GM13976 (cell line): Measurements from ENCODE around the gene ELMOD1.

Experiments
- DNase-seq: peaks from one replicate; pipeline ENCODE4 v3.0.0; 2012; ENCODE audit warnings: low spot score
- CTCF ChIP-seq: IDR thresholded peaks from 2 replicates; pipeline ENCODE4 v1.5.1; 2012; ENCODE audit warnings: borderline replicate concordance, mild to moderate bottlenecking; ENCODE audit not compliant: insufficient read depth; ENCODE audit errors: extremely low read depth, missing control alignments, control extremely low read depth
- in situ Hi-C: fragments of 300-500 bp; cut with MboI; formaldehyde crosslinking; loops from one replicate; pipeline ENCODE4 v1.12.0; 2022; ENCODE audit warnings: low sequenced_read_pairs, mixed read lengths, inconsistent platforms; ENCODE audit not compliant: unreplicated experiment

ELMOD1 gene

DNA sequence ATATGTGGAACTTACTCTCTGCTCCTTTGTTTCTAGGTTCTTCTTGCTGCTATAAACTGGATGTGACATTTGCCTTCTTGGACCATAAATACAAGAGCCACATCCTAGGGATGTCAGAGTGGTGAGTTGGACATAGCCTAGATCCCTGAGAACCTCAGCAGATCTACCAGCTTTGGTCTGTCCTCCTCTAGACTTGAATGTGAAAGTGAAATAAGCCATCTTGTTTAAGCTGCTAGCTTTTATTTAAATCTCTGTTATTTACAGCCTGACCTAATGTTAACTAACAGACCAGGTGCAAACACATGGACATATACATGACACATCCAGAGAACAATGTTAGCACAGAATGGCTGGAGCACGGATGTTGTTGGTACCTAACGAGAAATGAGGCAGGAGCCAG, 85.0 kb downstream of the ELMOD1 start:
- no peak for DNase-seq
- in situ Hi-C loops = no loop called here
- TF ChIP-seq CTCF = no peak

DNA sequence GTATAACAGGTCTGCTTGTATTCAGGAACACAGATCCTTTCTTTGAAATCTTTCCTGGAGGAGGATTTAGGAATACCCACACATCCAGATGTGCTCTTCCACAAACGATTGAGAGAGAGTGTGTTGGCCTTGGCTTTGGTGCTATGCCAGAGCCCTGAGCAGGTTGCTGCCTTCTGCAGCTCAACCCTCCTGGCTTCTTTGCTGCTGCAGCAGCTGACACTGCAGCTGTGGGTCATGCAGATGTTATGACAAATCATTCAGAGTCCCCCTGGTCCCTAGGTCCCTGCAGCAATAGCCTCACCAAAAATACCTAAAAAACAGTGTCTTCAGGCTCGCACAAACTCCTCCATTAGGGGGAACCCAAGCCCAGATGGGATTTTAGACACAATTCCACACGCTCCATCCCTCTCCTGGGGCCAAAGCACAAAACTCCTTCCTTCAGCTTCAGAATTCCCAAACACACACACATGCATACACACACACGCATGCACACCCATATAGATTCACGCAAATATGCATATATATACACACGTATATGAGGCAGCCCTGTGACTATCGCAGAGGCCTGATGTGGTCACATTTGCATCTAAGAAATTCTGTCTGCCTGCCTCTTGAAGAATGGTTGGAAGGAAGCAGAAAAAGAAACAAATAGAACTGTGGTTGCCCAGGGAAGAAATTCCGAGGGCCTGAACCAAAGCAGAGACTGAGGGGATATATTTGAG, 85.5 kb downstream of the ELMOD1 start:
- no peak for TF ChIP-seq CTCF
- no peak for DNase-seq
- in situ Hi-C loops = no loop called here

DNA sequence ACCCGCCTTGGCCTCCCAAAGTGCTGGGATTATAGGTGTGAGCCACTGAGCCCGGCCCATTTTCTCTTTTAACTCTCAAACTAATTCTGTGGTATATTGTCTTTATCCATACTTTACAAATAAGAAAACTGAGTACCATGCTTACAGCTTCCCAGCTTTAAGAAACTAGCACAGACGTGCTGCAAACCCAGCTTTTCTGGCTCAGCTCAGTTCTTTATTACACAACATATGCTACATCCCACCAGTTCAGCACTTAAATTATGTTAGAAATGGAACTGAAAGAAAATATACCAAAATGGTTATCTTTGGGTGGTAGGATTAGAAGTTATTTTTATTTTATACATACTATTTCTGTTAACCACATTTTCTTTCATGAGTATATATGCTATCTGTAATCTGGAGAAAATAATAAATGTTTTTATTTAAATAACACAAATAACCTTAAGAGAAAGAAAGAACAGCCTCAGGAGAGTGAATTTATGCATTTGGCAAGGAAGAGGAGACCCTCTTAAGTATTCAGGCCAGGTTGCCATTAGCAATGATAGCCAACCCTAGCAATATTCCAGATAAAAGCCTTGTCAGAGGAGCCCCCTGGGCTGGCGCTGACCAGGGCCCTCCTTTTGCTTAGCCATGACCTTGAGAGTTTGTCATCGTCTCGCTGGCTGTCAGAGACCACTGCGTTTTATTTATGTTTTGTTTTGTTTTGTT, 87.1 kb downstream of the ELMOD1 start:
- DNase-seq = no peak
- in situ Hi-C loops = no loop called here

GRCh38 chr11:107678632-107678971, 87.7 kb downstream of the ELMOD1 start:
- in situ Hi-C loops = no loop called here
- TF ChIP-seq CTCF = no peak
- DNase-seq = no peak

More for the DNA sequence above, 87.1 kb downstream of the ELMOD1 start:
- TF ChIP-seq CTCF = no peak

GRCh38 chr11:107679255-107680024, 88.5 kb downstream of the ELMOD1 start:
- TF ChIP-seq CTCF = no peak
- DNase-seq = no peak
- in situ Hi-C loops = loop anchor here (10.0 kb wide), 1 partner anchor 105 kb away; no protein-coding TSS in a partner anchor

DNA sequence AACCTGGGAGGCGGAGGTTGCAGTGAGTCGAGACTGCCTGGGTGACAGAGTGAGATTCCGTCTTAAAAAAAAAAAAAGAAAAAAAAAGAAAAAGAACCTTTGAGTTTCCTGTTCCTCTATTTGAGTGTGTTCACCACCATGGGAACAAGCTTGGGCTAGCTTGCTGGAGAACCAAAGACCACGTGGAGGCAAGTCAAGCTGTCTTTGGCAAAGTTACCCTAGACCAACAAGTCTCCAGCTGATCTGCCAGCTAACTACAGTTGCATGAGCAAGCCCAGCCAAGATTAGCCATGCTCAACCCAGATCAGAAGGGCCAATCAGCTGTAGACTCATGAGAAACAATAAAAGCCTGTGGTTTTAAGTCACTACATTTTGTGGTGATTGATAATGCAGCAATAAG, 91.2 kb downstream of the ELMOD1 start:
- no peak for DNase-seq
- no peak for TF ChIP-seq CTCF
- in situ Hi-C loops = loop anchor here (10.0 kb wide), 1 partner anchor 107 kb away; no protein-coding TSS in a partner anchor
